ENCODE data around the gene PKHD1.

- TF ChIP-seq CTCF (conservative IDR thresholded peaks at IDR 0.05; ENCODE audit: low read depth, low read length) (no peak), EZH2 (IDR thresholded peaks at IDR 0.05; ENCODE audit: low read length, unreplicated experiment) (no peak)
Measured at GRCh38 chr6:52019092-52019491, 68.3 kb downstream of the PKHD1 start.
